Testis (tissue), 3 donors: ENCODE measurements around the gene SNRPD1. TPM values are rescaled to one million over a fixed set of nuclear protein-coding genes. Genes with fewer than 3 reads are reported as not detected.

ENCODE experiments used
- DNase-seq: peaks from one replicate; pipeline ENCODE4 v3.0.0-alpha.2; 2019
- H3K27ac ChIP-seq, 2 donors: fragments of 200-600 bp; sonication (generic); one replicate each; pipeline ENCODE4 v1.5.1; 2019
- H3K27me3 ChIP-seq: fragments of 200-600 bp; sonication (generic); one replicate; pipeline ENCODE4 v1.5.1; 2019
- H3K36me3 ChIP-seq: fragments of 200-600 bp; sonication (generic); one replicate; pipeline ENCODE4 v1.5.1; 2017; ENCODE audit warnings: low read depth; ENCODE audit errors: missing control alignments
- H3K4me1 ChIP-seq: fragments of 200-600 bp; sonication (generic); one replicate; pipeline ENCODE4 v1.5.1; 2019
- H3K4me3 ChIP-seq, 2 donors: fragments of 200-600 bp; sonication (generic); one replicate each; pipeline ENCODE4 v1.5.1; 2017 to 2019
- H3K9me3 ChIP-seq: fragments of 200-600 bp; sonication (generic); one replicate; pipeline ENCODE4 v1.5.1; 2017
- WGBS, 2 donors: methylation state at CpG; one replicate each; pipeline ENCODE4 v1.1.5; 2018; 5-methylcytosine and 5-hydroxymethylcytosine counted together
- intact Hi-C: fragments of 100-400 bp; cut with DNase I; formaldehyde crosslinking; loops from one replicate; pipeline ENCODE4 v1.15.1; 2023; ENCODE audit warnings: low total_unique reads
- microRNA-seq, 2 donors: library from miRNA; unstranded; fragments of <30 nt; microRNA quantifications; one replicate each; pipeline ENCODE4, GENCODE V29; 2016; ENCODE audit warnings: borderline number of aligned reads in 2 of 2, borderline replicate concordance in 1 of 2
- polyA plus RNA-seq: library from polyadenylated mRNA; stranded (reverse); fragments of 350-450 nt; fragmentation: Illumina TruSeq; extraction: RNeasy Lipid Tissue Mini Kit (QIAGEN cat#74804); gene quantifications from one replicate; pipeline ENCODE4 v1.2.3, GENCODE V29; 2014; ENCODE audit warnings: low read depth, low replicate concordance; ENCODE audit not compliant: insufficient read depth
- small RNA-seq, 2 donors: library from RNA; depleted of rRNA; stranded (forward); fragments of <200 nt; gene quantifications; one replicate each; pipeline ENCODE3, GENCODE V24; 2016
- total RNA-seq, 2 donors: library from RNA; depleted of rRNA; stranded (reverse); fragments of >200 nt; gene quantifications; one replicate each; pipeline ENCODE4 v1.2.3, GENCODE V29; 2016
- TF ChIP-seq, protein P1 (sequence below), 3 experiments: fragments of 450-650 bp in 2 of 3; fragments of 200-600 bp in 1 of 3; sonication (generic) in 1 of 3; IDR thresholded peaks; one replicate each; pipeline ENCODE4 v1.5.1; 2016 to 2019; ENCODE audit warnings: antibody characterized with exemption in 3 of 3, mild to moderate bottlenecking in 2 of 3, moderate library complexity in 1 of 3

The SNRPD1 gene
- total and polyA plus RNA-seq, 3 donors from 2014 or later, result 12.4 to 101 (median 18.0) TPM

DNA sequence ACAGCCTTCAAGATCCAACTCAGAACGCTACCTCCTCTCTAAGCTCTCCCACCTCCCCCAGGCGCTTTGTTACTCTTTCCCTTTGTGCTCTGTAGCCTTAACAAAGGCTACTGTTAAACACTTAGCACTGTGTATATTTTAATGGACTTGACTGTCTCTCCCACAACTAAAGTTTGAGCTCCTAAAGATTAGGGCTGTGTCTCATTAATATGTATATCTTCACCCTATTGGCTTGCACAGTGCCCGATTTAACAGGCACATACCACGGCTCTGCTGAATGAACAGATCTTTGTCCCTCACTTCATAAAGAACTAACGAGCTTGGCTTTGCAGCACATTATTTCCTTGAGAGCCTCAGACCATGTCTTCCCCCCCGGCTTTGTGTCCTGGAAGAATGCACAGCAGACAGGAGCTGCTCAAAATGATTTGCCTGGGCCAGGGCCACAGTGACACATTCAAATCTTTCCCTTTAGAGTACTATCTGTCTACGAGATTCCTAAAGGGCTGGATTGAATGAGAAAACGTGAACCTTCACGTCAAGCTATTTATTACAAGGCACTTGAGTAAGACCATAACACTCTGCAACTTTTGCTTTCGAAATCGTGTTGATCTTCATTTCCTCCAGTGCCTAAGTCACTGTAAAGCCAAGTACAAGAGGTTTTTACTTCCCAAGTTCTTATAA is 70.4 kb downstream of the SNRPD1 start:
- Histone ChIP-seq H3K4me1 (peaks cover 4% of the 10 kb centered on the region), H3K36me3 (no peaks in the 10 kb centered on the region), H3K27ac (peak overlapping the region; percentile 69 to 73), H3K4me3 (peak overlapping the region in 1 of 2 donors; percentile 21), H3K9me3 (no peaks in the 10 kb centered on the region), H3K27me3 (no peaks in the 10 kb centered on the region)
- TF ChIP-seq, protein P1, sequence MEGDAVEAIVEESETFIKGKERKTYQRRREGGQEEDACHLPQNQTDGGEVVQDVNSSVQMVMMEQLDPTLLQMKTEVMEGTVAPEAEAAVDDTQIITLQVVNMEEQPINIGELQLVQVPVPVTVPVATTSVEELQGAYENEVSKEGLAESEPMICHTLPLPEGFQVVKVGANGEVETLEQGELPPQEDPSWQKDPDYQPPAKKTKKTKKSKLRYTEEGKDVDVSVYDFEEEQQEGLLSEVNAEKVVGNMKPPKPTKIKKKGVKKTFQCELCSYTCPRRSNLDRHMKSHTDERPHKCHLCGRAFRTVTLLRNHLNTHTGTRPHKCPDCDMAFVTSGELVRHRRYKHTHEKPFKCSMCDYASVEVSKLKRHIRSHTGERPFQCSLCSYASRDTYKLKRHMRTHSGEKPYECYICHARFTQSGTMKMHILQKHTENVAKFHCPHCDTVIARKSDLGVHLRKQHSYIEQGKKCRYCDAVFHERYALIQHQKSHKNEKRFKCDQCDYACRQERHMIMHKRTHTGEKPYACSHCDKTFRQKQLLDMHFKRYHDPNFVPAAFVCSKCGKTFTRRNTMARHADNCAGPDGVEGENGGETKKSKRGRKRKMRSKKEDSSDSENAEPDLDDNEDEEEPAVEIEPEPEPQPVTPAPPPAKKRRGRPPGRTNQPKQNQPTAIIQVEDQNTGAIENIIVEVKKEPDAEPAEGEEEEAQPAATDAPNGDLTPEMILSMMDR (IDR thresholded peaks at IDR 0.05), result no peak
- intact Hi-C loops, result no loop called here
- WGBS, 2 donors, result 27 to 39% methylated on average over 11 of the region's 11 CpGs
- DNase-seq, result peak; percentile 51

Small RNAs within 50 kb of the gene (microRNA-seq; reads per million reads assigned to microRNA genes)
- 0.69 to 4.2 reads per million in 2 donors for gene MIR320C1

Small RNAs within 50 kb of the gene (small RNA-seq; reads per million reads assigned to genes)
- 0 reads per million in 2 donors for gene MIR320C1

Other genes with a start within 250 kb of the SNRPD1 start
- gene ESCO1, start 11.6 kb upstream of the SNRPD1 start, total RNA-seq, result 10 to 100 TPM; 43.0 to 55.9 TPM
- 13.1 TPM for gene ESCO1, start 11.6 kb upstream of the SNRPD1 start, polyA plus RNA-seq
- gene ABHD3, start 92.5 kb downstream of the SNRPD1 start, total RNA-seq, result 10 to 100 TPM in 1 of 2 donors, 1 to 10 TPM in 1; 10.0 to 12.2 TPM
- 13.5 TPM for gene ABHD3, start 92.5 kb downstream of the SNRPD1 start, polyA plus RNA-seq
- 10 to 100 TPM; 40.7 to 48.8 TPM for gene MIB1, start 128.5 kb downstream of the SNRPD1 start, total RNA-seq
- gene MIB1, start 128.5 kb downstream of the SNRPD1 start, polyA plus RNA-seq, result 16.5 TPM